ENCODE results near the gene KRTAP5-7.
"Not testable (repeated sequence)": the region's sequence is repeated elsewhere in the genome, so short reads cannot be mapped to it uniquely, and the experiment has no call there.

KRTAP5-7 gene

DNA sequence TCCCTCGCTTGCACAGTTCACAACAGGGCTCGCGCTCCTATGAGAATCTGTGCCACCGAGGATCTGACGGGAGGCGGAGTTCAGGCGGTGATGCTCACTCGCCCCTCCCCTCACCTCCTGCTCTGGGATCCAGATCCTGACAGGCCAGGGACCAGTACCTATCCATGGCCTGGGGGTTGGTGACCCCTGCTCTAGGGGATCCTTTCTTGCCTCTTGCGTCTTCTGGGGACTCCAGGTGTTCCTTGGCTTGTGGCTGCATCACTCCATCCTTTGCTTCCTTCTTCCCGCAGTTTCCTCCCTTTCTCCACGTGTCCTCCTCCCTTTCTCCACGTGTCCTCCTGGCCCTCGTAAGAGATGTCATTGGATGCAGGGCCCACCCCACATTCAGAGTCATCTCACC lies 30.6 kb upstream of the KRTAP5-7 start:
- no peak for DNase-seq

DNA sequence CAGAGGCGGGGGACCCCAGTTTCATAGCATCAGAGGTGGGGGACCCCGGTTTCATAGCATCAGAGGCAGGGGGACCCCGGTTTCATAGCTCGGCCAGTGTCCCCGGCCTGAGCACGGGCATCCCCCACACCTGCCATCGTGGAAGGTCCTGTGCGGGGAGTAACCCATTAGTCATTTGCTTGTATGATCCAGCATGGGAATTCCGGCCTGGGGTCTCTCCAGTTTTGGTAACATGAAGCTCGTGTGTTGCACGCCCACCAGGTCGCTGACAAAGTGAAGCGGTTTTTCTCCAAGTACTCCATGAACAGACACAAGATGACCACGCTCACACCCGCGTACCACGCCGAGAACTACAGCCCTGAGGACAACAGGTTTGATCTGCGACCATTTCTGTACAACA lies 29.0 kb upstream of the KRTAP5-7 start:
- DNase-seq: no peak

DNA sequence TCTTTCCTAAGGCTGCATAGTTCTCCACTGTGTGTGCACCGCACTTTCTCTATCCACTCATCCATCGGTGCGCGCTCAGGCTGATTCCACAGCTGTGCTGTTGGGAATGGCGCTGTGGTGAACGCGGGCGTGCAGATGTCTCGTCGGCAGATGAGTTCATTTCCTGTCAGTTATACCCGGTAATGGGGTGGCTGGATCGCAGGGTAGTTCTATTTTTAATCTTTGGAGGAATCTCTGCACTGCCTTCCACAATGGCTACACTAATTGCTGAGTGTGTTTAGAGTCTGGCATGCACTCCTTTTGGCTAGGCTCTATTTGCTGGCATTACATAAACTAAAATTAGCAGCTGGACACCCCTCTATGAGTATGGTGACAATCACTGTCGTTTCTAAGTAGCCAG lies 27.9 kb upstream of the KRTAP5-7 start:
- no peak for DNase-seq

DNA sequence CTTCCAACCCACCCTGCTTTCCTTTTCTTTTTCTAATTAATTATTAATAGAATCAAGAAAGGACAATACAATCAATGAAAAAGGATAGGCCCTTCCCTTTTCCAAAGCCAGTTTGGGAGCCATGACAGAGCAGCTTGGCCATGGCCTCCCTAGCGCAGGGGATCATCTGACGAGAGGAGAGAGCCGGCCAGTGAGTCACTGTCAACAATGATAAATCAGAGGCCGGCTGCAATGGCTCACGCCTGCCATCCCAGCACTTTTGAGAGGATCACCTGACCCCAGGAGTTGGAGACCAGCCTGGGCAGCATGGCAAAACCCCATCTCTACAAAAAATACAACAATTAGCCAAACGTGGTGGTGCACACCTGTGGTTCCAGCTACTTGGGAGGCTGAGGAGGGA lies 27.5 kb upstream of the KRTAP5-7 start:
- no peak for DNase-seq

DNA sequence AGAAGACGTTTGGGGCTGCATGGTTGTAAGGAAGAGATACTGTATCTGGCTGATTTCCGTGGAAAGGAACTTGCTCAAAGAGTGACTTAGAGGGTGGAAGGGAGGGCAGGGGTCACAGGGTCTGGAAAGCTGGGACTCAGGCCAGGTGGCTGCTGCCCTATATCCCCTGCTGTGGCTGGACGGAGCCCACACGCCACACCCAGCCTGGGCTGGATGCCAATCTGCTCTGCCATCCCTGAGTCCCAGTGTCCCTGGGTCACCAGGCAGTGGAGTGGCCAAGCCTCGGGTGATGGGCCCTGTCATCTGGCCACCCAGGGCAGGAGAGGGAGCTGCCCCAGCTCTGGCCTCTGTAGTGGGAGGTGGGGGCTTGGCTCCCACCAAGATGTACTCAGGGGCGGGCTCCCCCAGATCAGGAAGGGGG lies 26.5 kb upstream of the KRTAP5-7 start:
- no peak for DNase-seq

DNA sequence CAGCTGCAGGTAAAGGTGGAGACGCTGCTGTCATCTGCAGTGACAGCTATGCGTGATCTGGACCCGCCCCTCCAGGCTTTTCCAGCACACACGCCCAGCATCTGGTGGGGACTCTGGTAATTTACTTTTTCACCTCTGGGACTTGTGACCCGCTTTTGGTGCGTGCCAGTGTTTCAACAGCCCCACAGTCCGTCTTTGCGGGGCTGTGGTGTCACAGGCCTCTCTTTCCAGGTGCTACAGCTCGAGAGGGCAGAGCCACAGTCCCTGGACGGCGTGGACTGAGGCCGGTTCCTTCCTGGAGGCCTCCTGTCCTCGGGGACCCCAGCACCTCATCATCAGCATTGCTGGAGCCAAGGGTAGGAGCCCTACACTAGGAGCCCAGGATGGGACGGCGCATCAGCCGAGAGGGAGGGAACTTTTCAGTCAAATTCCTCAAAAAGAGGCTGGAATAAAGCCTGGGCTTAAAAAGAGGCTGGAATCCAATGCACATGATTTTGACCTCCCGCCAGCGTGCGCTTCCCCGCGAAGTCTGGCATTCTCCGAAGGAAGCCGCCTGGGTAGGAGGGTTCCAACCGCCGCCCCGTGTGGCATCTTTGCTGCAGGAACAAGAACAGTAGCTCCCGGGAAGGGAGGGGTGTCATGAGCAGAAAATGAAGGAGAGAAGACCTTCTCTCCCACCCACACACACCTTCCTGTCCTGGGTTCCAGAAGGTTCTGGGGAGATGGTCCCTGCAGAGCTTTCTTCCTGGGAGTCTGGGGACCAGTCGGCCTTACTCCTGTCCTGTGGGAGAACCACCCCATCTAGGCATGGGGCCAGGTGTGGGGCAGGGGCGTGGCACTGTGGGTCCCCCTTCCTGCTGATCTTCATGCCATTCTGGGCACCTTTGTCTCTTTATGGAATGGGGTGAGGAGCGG lies 25.7 kb upstream of the KRTAP5-7 start:
- no peak for DNase-seq

DNA sequence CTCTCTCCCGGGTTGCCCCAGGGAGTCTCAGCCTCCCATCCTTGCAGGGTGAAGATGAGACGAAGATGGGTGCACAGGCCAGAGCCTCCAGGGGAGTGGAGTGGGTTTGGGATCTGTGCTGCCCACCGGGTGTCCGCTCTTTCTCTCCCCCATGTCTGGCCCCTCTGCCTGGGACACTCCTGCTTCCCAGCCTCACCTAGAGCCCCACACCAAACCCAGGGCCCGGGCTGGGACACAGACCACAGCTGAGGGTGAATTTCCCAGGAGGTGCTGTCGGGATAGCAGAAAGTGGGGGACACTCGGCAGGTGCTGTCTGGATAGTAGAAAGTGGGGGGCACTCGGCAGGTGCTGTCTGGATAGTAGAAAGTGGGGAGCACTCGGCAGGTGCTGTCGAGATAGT lies 25.0 kb upstream of the KRTAP5-7 start:
- DNase-seq: no peak

DNA sequence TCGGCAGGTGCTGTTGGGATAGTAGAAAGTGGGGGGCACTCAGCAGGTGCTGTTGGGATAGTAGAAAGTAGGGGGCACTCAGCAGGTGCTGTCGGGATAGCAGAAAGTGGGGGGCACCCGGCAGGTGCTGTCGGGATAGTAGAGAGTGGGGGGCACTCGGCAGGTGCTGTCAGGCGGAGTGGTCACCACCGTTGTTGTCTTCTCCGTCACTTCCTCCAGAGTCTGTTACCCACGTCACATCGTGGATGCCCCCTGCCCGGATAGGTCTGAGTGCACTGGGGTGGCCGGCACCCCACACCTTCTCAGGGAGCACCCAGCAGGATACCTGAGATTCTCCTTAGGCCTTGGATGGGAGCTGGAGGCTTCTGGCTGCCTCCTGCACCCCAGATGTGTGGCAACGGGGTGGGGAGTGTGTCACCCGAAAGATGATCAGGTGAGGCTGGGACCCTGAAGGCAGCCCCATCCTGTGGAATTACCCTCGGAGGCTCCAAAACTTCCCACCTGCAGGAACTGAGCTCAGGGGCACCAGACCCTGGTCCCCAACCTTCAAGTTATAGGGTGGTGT lies 24.1 kb upstream of the KRTAP5-7 start:
- DNase-seq: no peak

DNA sequence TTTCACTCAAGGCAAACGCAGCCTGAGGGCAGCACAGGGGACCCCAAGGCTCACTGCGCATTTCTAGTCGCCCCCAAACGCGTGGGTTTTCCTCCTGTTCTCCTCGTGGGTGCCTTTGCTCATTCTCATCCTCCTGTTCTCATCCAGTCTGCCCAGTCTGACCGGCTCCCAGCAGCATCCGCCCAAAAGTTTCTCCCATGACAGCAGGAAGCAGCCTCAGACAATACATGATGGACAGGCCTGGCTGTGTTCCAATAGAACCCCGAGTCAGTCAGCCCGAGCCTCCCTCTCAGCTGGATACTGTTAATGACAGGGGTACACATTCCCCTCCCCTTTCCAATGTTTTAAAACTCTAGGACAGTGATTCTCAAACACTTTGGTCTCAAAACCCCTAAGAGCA lies 22.5 kb upstream of the KRTAP5-7 start:
- DNase-seq: no peak

DNA sequence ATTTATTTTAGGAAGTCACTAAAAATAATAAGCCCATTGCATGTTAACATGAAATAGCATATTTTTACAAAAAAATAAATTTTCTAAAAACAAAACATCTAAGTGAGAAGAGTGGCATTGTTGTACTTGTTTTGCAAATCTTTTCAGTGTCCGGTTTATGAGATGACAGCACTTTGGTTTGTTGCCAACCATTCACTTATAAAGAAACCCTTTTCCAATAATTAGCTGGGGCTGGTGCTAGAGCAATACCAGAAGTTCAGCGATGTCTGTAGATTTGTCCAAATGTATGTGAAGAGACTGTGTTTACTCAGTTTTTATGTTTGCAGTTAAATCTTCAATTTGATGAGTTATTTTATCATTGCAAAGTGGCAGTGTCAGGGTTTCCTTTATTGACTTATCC lies 22.1 kb upstream of the KRTAP5-7 start:
- DNase-seq: no peak

DNA sequence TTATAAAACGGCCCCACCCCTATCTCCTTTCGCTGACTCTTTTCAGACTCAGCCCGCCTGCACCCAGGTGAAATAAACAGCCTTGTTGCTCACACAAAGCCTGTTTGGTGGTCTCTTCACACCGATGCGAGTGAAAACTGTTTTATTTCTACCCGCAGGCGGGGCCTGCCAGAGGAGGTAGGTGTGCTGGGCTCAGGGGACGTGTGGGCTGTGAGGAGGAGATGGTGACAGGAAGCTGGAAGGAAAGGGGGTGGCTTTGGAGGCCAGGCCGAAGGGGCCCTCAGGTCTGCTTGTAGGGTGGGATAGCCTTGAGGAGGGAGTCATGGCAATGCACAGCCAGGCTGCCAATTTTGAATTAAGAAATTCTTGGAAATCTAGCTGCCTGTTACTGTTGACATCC lies 21.3 kb upstream of the KRTAP5-7 start:
- DNase-seq: no peak

DNA sequence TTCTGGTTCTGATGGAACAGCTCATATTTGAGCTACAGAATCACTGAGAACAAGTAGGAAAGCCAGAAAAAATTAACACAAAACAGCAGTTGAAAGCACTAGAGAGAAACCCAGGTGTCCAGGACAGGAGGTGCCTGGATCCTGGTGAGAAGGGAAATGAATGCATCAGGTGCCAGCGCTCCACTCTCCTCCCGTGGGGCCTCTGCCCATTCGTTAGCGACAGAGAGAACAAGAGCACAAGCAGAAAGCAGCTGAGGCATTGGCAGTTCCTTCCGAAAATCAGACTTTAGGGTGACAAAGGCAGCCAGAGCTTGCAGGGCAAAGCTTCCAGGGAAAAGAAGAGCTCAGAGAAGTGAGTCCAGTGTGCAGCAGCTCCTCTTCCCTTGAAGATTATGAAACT lies 20.0 kb upstream of the KRTAP5-7 start:
- DNase-seq: no peak

DNA sequence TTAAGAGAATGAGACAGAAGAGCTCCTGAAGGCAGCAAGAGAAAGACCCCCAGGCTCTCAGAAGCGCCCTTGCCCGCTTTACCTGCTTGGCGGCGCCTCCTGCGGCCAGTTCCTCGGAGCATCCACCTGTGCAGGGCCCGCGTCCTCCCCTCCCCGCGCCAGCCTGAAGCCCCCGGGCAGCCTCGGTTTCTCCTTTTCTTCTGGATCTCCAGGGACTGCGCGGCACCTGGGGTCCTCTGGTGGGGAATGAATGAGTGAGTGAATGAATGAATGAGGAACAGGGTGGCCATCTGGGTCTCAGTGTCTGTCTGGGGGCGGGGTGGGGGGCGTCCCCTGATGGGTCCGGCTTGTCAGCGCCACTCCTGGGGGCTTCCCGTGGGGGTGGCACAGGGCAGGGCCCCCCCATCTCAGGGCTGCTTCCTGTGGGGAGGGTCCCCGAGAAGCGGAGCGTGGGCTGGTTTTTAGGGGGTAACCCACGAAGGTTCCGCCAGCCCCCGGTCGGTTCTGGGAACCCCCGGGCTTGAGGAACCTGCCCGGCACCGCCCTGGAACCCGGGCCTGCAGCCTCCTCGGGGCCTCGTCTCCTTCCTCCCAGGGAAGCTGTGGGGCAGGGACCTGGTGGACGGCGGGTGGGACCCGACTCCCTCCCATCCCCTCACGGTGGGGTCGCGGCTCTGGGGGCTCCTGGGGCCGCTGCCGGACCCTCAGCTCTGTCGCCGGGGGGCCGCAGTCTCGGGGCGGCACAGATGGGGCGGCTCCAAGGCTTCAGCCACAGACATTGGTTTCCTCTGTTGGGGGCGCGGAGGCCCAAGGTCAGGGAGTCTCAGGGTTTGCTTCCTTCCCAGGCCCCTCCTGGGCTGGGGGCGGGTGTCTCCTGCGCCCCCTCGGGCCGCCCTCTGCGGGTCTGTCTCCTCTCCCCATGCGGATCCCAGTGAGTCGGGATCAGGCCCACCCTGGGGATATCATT lies 8.3 kb upstream of the KRTAP5-7 start:
- peak; percentile 44 for DNase-seq

DNA sequence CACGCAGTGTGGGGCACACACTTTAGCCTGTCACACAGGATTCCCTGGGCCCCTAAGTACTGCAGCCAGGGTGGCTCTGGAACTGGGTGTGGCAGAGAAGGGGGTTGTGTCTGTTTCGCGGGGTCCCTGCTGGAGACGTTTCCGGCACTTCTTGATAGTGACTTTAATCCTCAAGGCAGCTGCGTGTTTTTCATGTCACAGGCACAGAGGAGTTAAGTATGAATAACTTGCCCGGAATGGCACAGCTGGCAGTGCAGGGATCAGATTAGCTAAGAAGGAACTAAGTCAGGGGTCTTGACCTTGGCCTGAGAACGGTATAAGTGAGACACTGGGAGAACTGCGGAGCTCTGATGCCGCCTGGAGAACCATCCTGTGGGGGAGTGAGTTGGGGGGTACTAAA lies 7.5 kb upstream of the KRTAP5-7 start:
- no peak for DNase-seq

DNA sequence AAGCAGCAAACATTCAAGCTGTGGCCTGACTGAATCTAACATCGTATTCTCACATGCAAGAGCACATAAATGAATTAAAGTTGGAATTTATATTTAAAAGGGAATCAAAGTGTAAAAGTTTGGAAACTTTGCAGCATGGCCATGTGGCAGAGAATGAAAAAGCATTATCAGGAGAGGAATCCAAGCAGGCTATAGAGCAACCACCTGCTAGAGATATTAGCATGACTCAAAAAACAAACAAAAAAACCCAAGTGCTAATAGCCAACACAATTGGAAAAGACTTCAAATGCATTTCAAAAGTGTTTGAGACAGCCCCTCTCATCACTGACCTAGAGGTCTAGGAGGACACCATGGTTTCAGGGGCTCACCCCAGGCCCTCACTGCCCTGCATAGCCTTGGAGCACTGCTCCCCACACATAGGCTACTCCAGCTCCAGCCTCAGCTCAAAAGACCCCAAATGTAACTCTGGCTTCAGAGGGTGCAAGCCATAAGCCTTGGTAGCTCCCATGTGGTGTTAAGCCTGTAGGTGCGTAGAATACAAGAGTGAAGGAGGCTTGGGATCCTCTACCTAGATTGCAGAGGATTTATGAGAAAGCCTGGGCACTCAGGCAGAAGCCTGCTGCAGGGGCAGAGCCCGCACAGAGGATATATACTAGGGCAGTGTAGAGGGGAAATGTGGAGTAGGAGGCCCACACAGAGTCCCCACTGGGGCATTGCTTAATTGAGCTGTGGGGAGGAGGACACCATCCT lies 1.7 kb upstream of the KRTAP5-7 start:
- no peak for DNase-seq

DNA sequence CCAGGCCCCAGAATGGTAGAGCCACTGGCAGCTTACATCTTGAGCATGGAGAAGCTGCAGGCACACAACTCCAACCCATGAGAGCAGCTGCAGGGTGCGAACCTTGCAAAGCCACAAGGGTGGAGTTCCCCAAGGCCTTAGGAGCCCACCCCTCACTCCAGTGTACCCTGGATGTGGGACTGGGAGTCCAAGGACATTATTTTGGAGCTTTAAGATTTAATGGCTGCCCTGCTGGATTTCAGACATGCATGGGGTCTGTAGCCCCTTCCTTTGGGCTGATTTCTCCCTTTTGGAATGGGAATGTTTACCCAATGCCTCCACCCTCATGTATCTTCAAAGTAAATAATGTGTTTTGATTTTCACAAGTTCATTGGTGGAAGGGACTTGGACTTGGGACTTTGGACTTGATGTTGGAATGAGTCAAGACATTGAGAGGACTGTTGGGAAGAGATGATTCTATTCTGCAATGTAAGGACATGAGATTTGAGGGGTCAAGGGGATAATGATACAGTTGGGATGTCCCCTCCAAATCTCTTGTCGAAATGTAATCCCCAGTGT lies 1.1 kb upstream of the KRTAP5-7 start:
- DNase-seq: no peak

DNA sequence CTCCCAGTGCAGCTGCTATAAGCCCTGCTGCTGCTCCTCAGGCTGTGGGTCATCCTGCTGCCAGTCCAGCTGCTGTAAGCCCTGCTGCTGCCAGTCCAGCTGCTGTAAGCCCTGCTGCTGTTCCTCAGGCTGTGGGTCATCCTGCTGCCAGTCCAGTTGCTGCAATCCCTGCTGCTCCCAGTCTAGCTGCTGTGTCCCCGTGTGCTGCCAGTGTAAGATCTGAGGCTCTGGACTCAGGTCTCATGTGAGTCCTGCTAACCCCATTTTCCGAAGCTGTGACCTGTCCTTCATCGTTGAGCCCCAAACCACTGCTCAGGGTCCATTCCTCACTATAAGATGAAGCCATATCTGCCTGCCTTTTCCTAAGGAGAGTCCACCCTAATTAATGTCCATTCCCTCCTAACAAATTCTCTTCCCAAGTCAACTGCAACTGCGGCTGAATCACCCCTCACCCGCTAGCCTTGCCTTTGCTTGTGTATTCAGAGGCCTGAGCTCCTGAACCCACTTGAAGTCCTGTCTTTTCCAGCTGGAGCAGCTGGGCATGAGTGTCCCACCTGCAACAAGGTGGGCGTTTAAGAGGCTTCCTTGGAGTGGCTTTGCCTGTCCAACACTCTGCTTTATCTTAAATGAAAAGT lies 626 bp downstream of the KRTAP5-7 start:
- no peak for DNase-seq

DNA sequence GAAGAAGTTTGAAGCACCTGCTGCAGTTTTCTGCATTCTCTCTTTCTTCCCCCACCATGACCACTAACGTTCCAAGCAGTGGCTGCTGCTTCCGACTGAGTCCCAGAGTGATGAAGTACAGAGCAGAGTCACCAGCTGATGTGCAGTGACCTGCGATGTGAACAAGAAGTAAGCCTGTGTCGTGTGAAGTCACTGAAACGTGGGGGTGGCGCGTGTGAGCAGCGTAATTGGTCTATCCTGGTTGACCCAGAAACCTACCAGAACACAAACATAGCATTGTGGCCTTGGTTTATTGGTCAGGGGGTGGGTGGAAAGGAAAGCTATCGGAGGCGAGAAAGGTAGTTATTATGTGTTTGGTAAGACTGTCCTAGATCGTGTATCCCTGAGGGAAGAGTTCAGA lies 3.5 kb downstream of the KRTAP5-7 start:
- no peak for DNase-seq

DNA sequence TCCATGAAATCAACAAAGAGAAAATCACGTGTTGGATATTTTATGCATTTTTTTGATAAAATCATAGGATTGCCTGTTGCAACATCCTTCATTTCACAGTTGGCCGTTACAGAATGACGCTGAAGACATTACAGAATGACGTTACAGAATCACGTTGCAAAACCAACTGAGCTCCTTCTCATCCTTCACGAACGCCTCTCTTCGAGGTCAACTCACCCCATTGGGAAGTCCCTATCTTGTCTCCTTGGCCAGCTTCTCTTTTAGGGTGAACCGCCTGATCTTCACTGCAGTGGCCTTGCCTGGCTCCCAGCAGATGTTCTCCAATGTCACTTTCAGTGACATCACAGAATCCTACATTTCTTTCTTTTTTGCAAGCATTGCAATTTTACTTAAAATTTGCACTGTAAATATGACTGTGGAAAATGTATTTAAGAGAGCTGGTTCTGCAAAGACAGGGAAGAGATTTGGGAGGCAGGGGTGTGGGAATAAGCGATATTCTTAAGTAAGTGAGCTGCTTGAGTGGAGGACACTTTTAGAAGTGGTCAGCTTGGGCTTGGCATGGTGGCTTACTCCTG lies 5.1 kb downstream of the KRTAP5-7 start:
- no peak for DNase-seq

DNA sequence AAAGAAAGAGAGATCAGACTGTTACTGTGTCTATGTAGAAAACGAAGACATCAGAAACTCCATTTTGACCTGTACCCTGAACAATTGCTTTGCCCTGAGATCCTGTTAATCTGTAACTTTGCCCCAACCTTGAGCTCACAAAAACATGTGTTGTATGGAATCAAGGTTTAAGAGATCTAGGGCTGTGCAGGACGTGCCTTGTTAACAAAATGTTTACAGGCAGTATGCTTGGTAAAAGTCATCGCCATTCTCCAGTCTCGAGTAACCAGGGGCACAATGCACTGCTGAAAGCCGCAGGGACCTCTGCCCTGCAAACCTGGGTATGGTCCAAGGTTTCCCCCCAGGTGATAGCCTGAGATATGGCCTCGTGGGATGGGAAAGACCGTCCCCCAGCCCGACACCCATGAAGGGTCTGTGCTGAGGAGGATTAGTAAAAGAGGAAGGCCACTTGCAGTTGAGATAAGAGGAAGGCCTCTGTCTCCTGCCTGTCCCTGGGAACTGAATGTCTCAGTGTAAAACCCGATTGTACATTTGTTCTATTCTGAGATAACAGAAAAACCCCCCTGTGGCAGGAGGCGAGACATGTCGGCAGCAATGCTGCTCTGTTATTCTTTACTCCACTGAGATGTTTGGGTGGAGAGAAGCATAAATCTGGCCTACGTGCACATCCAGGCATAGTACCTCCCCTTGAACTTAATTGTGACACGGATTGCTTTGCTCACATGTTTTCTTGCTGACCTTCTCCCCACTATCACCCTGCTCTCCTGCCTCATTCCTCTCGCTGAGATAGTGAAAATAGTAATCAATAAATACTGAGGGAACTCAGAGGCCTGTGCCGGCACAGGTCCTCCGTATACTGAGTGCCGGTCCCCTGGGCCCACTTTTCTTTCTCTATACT lies 7.9 kb downstream of the KRTAP5-7 start:
- not testable (repeated sequence) for DNase-seq
